ENCODE results near the gene KRTAP1-4.
"Not testable (repeated sequence)": the region's sequence is repeated elsewhere in the genome, so short reads cannot be mapped to it uniquely, and the experiment has no call there.

DNA sequence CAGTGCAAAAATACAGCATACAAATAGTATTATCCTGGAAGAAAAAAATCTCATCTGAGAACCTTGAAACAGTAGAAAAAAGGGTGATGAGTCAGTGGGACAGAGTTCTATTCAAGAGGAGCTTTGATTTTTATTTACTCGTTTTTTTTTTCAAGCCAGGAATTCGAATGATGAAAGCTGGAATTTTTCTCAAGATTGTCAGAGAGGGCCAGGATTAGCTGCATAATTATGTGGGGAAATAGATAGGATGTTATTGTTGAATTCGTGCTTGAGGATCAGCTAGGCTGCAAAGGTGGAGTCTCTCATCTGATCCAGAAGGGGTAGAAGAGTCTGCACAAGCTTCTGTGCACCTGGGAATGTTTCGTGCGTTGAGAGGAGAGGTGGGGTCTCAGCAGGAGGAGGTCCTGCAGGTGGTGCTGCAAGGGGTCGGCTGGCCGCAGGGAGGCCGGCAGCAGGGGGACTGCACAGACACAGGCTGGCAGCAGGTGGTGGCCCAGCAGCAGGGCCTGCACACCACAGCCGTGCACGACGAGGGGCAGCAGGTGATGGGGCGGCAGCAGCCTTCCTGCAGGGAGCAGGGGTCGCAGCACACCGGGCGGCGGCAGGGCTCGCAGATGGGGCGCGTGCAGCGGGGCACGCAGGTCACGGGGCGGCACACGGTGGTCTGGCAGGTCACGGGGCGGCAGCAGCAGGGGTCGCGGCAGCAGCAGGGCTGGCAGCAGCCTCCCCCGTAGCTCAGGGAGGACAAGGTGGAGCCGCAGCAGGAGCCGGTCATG is 29.5 kb upstream of the KRTAP1-4 start:
- TF ChIP-seq, protein P1, sequence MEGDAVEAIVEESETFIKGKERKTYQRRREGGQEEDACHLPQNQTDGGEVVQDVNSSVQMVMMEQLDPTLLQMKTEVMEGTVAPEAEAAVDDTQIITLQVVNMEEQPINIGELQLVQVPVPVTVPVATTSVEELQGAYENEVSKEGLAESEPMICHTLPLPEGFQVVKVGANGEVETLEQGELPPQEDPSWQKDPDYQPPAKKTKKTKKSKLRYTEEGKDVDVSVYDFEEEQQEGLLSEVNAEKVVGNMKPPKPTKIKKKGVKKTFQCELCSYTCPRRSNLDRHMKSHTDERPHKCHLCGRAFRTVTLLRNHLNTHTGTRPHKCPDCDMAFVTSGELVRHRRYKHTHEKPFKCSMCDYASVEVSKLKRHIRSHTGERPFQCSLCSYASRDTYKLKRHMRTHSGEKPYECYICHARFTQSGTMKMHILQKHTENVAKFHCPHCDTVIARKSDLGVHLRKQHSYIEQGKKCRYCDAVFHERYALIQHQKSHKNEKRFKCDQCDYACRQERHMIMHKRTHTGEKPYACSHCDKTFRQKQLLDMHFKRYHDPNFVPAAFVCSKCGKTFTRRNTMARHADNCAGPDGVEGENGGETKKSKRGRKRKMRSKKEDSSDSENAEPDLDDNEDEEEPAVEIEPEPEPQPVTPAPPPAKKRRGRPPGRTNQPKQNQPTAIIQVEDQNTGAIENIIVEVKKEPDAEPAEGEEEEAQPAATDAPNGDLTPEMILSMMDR (conservative IDR thresholded peaks at IDR 0.05; ENCODE audit: low read depth, low read length), result not testable (repeated sequence)
- 0 out of 2 replicates have a peak, but pooled peaks have one; percentile 47 for TF ChIP-seq FOS (IDR thresholded peaks at IDR 0.05; ENCODE audit: low read depth, low read length)
- not testable (repeated sequence) for TF ChIP-seq POLR2A (IDR thresholded peaks at IDR 0.05; ENCODE audit: low read depth, low read length)

Data from IMR-90 (cell line).